GM18861 (cell line): ENCODE measurements around the gene GADL1.

ENCODE experiments used
- ATAC-seq: cut with Tn5 transposase; IDR thresholded peaks from one replicate; pipeline ENCODE4 v1.9.1; 2021; ENCODE audit not compliant: unreplicated experiment

Gene GADL1

DNA sequence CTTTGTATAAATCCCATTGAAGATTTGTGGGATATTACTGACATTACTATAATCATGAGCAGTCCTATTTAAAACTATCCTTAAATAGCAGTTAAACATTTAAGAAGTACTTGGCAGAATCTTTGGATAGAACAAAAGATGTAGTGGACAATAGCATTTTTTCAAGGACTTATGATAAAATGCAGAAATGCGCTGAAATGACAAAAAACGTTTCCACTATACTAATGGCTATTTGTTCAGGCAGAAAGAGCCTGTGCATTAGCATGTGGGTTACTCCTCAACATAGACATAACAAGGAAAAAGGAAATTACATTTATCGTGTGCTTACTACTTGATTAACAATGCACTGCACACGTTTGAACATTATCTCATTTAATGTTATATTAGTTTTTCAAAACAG is 80.7 kb downstream of the GADL1 start:
- ATAC-seq, result no peak

DNA sequence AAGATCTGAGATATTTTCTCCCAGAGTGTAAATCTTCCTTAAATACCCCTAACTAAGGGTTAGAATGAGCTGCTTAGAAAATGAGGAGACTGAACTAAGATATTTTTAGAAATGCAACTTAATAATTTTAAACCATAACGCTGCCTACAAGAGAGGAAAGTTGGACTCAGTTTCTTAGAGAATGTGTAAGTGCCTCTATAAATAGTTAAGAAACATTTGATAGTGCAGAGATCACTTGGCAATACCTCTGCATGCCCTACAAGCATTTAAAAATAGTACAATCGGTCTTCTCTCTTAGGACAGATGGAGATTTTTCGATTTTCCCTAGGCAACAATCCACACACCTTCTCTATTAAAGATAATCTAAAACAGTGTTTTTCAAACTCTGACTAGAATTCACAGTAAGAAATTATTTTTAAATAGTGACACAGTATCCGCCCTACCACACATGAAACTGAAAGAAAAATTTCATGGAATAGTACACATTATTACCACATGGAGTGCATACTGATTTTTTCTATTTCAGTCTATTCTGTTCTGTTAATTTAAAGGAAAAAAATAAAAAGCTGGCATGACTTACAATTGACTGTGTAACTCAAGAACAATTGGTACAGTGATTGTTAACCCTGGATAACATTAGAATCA is 83.2 kb downstream of the GADL1 start:
- no peak for ATAC-seq

DNA sequence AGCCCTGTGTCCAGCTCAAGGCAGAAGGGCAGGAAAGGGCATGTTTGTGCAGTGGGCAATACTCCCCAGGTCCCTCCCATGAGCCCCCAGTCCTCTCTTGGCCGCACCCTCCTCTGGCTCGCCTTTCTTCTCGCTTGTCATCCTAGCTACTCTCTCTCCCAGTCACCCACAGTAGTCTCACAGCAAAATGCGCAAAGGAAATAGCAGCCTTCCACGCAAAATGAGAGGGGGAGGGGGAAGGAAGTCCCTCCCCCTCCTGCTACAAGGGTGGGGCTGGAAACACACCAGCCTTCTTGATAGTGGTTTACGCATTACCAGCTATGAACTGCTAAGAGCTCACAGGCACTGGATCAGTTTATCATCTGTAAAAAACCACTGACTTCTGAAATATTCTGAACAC is 83.8 kb downstream of the GADL1 start:
- ATAC-seq, result no peak

DNA sequence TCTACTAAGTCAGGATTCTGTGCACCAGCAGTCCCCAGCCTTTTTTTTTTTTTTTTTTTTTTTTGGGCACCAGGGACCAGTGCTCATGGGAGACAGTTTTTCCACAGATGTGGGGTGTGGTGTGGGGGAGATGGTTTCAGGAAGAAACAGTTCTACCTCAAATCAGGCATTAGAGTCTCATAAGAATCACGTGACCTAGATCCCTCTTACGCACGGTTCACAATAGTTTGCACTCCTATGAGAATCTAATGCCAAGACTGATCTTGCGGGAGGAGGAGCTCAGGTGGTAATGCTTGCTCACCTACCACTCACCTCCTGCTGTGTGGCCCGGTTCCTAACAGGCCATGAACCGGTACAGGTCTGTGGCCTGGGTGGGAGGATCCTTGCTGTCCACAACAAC is 88.8 kb downstream of the GADL1 start:
- ATAC-seq, result no peak

DNA sequence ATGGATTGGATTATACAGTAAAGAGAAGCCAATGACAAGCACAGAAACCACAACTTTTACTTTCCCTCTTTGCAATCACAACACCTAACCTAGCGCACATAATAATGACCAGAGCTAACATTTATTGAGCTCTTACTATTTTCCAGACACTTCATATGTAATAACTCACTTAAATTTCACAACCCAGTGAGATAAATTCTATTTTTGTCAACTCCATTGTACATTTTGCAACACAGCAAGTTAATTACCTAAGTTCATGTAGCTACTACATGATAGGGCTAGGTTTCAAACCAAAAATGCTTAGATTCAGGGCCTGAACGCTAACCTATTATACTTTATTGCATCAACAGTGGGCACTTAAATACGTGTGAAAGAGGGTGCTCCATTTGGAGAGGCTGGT is 89.5 kb downstream of the GADL1 start:
- ATAC-seq, result no peak

DNA sequence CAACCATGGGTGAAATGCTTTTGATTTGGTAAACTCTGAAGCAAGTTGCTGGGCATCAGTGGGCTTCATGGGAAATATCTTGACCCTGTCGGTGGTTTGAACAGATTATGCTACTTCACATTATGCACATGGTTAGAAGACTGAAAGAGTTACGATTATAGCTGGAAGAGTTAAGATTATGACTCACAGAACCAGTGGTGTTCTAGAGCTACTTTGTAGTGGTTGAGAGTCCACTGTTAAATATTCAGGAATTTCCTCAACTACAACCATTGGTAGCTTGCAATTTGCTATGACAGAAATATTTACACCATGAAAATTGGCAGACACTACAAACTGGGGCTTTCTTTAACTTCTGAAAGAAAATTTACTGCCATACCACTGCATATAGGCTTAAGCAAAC is 99.3 kb downstream of the GADL1 start:
- ATAC-seq, result no peak

DNA sequence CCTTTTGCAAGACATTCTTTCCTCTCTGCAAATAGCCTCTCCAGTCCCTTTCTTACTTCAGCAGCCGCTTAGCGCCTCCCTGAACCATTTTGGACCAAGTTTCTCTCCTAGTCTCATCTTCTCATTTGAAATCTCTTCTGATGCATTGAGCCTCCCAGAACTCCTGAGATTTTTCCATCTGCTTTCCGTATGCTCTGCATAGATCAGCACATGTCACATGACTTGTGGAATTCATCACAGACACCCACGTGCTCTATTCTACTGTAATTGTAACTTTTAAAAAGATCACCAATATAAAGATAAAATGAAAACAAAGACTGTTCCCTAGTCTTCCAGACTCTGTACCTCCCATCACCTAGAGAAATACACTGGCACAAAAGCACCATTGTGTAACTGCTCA is 100.7 kb downstream of the GADL1 start:
- no peak for ATAC-seq

DNA sequence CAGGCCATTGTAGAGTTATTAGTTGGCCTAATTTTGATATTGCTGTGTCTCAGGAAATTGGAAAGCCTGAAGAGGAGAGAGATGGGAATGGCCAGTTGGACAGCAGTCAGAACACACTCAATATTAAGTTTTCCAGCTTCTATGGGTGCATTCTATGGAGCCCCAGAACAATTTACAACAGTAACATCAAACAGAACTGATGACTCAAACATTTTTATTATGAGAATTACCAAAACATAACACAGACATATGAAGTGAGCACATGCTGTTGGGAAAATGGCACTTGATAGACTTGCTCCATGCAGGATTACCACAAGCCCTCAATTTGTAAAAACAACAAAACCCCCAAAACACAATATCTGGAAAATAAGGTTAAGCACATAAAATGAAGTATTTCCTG is 104.3 kb downstream of the GADL1 start:
- no peak for ATAC-seq

DNA sequence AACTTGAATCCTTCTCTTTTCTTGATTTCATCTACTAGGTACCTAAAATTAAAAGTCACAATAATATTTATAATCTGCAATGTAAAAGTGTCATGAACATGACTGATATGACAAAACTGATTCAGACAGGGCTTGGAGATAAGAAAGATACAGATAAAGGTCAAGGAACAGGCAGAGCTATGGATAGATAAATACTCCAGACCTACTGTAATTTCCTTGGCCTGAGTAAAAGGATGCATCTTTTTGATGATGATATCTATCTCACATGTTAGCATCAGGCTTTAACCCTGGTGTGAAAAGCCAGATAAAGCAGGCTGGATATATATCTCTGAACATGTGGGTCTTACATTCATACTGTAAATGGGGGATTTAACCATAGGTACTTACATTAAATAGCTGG is 108.1 kb downstream of the GADL1 start:
- no peak for ATAC-seq

DNA sequence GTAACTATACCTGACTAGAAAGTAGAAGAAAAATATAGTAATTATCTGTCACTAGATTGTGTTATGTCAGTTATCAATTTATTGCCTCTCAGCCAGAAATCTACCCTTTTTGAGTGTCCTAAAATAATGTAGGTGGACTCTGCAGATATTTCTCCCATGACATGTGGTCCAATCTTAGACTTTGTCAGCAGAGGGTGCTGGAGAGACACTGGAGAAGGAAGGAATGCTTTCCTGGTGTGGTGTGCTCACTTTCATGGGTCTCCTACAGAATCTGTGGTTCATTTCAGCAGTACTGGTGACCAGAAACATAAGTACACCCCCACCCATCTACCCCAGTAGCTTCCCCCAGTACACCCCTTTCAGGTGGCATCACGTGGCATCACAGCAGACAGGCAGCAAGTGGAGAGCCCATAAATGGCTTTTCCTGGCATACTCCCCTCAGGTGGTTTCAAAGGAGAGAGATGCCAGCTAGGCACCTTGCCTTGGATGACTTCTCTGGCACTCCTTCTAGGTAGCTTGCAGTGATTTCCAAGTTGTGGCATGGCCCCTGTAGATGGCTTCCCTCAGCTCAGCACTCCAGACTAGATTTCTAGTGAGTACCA is 114.7 kb downstream of the GADL1 start:
- ATAC-seq, result no peak

DNA sequence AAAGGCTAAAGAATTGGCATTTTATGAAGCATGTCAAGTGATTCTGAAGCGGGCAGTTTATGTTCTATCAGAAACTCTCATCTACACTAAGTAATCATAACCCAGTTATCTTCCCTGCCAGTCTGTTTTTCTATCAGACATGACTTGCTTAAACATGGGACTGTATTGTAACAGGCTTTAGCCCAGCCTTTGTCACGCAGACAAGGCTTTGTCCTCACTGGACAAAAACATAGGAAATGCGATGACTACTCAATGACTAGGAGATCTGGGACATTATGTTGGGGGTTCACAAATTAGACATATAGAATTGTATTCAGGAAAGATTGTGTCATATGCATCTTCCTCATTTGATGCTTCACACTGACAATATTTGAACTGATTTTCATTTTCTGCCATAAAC is 115.5 kb downstream of the GADL1 start:
- ATAC-seq, result no peak

DNA sequence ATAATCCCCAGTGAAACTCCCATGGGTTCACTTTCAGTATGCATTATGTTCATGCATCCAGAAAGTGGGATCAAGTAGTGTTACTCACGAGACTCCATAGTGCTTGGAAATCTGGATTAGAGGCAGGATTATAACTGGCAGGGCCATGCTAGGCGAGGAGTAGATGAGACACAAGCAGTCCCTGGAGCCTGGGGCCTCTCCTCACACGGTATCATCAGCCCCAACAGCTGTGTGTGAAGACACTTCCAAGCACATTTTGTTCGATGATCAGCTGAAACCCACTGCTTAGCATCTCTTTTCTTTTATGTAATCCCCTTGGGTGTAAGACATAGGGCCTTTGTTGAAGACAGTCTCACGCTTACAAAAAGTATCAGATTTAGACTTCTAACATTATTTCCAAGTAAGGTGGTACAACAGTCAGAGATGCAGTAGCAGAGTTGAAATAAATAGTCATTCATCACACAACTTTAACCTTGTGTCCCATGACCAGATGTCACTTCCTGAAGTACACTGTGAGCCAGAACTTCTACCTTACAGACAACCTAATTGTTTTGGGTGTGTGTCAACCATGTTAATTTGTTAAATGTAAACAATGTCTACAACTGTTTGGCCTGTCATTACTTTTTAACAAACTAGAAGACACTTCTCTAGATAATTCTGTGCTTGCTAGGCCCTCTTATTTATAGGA is 116.9 kb downstream of the GADL1 start:
- no peak for ATAC-seq

DNA sequence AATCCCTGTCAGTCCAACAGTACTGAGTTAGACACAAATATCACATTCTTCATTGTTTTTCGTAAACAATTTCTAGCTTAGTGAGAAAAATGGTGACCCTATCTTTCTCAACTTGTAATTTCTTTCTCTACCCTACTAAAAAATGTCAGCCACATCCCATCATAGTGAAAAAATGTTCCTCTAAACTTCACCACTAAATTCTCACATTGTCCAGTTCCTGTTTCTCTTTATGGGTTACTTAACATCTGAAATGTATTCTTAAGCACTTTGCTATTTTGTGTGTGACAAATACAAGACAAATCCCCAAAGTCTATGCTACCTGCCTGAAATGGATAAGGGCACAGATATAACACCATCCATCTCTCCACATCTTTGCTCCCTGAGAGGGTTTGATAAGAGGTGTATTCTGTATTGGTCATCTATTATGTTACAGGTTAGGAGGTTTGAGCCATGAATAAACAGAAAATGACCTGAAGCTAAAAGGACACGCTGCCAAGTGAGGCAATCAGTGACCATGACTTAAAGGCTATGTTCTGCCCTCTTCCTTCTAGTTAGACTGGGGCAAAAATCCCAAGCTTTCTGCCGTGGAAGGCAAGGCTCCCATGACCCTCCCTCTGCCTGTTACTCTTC is 118.2 kb downstream of the GADL1 start:
- no peak for ATAC-seq

DNA sequence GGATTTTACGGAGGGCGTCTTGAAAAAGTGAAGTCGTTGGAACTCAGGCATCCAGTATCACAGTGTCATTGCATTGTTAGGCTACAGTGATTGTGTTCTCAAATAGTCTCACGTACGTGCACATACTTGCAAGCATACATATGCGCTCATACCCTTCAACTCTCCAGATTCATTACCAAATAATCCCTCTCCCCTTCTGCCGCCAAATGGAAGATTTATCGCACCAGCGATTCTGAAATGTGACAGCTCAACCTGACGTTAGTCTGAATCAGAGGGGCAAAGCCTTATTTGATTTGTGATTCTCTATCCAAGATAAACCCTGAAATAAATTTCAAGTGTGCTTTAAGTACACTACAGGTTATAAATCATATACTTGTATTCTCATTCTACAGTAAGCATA is 119.4 kb downstream of the GADL1 start:
- ATAC-seq, result no peak

DNA sequence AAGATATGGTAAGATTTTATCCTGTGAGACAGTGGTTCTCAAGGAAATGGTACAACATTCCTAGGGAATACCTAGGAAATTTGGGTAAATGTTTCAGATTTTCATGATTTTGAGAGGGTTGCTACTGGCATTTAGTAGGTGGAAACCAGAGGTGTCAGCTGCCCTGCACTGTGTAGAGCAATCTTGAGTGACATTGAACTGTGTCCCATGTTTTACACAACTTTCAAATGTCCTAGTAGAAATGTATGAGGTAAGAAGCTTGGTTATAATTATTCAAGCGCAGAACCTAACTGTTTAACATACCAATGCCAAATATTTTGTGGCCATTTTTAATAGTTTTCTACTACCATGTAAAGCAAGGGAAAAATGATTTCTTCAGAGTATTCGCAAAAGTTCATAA is 120.4 kb downstream of the GADL1 start:
- no peak for ATAC-seq

DNA sequence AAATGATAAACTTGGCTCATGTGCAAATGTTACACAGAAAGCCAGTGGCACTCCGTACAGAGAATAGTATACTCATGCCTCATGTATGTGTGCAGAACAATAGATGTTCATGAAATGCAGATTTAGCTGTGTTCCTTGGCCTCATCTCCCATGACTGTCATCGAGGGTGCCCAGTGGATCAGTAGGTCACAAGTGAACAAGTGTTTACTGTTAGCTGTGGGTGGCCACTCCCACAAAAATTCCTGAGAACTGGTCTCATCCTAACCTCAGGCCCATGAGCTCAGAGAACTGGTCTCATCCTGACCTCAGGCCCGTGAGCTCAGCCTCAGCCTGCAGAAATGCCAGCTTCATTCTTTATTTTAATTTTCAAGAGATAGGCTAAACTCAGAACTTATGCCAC is 124.1 kb downstream of the GADL1 start:
- no peak for ATAC-seq

DNA sequence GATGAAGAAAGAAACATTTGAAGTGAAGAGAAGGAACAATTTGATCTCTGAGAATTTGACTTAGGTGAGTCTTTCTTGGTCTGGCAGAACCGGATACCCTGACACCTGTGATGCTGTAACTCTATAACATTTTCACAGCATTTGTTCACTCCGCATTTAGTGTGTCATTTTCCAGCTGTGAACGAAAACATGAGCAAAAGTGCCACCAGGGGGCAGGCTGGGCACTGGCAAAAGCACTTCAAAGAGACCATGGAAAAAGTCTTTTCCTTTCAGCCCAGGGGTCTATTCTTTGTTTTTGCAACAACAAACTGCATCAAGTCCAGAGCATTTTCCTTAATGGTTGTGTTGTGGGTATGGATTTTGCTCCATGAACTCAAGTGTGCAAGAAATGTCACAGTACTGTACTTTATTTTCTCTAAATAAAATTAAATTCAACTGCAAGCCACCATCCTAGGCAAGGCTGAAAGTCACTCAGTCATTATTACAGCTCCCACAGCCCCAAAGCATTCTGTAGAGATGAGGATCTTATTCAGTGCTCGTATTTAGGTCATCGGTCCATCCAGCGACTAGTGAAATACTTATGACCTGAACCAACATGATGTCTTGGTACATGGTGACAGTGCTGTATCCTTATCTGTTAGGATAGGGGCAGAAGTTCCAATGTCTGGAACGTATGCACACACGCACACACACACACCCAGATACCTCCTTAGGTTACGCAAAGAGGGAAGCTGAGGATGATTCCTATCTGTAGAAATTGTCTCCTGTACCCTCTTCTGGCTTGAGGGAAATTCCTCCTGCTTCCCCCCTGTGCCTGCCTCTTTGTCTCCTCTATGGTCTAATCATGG is 125.5 kb downstream of the GADL1 start:
- no peak for ATAC-seq

DNA sequence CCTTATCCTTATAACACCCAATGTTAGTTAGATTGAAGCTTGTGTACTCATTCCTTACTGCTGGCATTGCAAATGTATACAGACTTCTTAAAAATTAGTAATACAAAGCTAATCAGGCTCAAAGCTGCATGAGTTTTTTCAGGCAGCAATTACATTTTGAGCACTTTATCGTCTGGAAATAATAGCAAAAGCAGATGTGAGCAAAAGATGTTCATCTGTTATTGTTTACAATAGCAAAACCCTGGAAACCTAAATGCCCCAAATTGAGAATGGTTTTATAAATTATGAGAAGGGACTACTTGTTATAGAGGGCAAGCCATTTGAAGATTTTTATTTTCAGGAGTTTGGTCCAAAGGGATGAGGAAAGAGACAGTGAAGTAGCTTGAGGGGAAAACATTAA is 126.4 kb downstream of the GADL1 start:
- ATAC-seq, result no peak

DNA sequence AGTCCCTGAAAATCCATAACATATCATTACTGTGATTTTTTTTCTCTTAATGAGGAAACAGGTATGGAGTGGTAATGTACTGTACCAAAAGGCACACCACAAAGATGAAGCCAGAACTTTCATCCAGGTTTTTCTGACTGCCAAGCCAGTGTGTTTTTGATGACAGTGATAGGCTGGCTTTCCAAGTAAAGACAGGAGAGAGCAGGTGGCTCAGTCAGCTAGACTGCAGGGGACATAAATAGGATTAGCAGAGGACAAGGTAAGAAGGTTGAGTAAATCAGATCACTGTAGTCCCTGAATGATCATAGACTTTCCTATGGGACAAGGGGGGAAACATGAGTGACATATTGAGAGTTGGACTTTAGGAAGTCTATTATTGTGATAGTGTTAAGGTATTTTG is 127.9 kb downstream of the GADL1 start:
- no peak for ATAC-seq

DNA sequence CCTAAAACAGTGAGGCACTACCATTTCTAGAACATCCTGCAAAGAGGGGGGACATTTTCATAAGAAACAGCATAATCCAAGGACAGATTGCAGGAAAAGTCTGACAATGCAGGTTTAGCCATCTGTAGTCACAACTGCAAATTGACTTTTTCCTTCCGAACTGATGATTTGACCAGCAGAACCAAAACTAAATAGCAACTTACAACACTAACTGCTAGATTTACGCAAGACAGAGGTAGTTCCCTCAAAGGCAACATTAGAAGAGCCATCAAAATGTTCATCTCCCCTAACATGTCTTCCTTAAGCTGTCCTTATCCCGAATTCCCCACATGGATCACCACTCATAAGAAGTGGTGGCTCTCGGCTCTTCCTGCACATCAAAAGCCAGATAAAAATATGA is 129.6 kb downstream of the GADL1 start:
- ATAC-seq, result no peak

DNA sequence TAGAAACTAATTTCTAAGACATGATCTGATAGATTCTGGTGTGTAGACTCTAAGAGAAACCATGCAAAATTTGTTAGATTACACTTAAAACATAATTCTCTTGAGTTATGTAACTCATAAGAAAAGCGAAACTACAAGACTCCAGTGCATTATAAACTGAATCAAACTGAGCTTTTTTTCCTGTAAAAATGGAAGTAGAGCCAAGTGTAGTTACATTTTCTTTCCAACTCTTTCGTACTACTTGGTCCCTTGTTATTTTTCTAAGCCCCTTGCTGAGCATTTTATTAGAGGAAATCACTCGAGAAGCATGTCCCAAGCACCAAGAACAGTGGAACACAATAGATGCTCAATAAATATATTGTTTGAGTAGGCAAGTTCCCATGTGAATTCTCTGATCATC is 130.2 kb downstream of the GADL1 start:
- no peak for ATAC-seq
